HUES64 (cell line): Measurements from ENCODE around the gene CMC2. TPM values are rescaled to one million over a fixed set of nuclear protein-coding genes. Genes with fewer than 3 reads are reported as not detected.

Source experiments
- H3K27ac ChIP-seq: 2 replicates; pipeline ENCODE4 v1.7.0; 2013; ENCODE audit warnings: low read depth, low read length, inconsistent platforms
- H3K27me3 ChIP-seq: 2 replicates; pipeline ENCODE4 v1.6.1; 2013; ENCODE audit warnings: mild to moderate bottlenecking, low read length; ENCODE audit not compliant: insufficient read depth
- H3K36me3 ChIP-seq: 2 replicates; pipeline ENCODE4 v1.6.1; 2013; ENCODE audit warnings: mild to moderate bottlenecking, low read length; ENCODE audit not compliant: insufficient read depth
- H3K4me1 ChIP-seq: 2 replicates; pipeline ENCODE4 v1.6.1; 2013; ENCODE audit warnings: mild to moderate bottlenecking, low read length, moderate library complexity; ENCODE audit not compliant: insufficient read depth
- H3K4me3 ChIP-seq: 2 replicates; pipeline ENCODE4 v1.5.1; 2013; ENCODE audit warnings: mild to moderate bottlenecking, low read length, moderate library complexity
- H3K9ac ChIP-seq: 2 replicates; pipeline ENCODE4 v1.6.1; 2013; ENCODE audit warnings: mild to moderate bottlenecking, low read depth, low read length
- H3K9me3 ChIP-seq: 2 replicates; pipeline ENCODE4 v1.6.1; 2013; ENCODE audit warnings: low read depth, low read length; ENCODE audit not compliant: insufficient read depth
- WGBS: fragments of 150-250, 120-280 bp; methylation state at CpG from one replicate; pipeline ENCODE4 v1.1.7; 2013; ENCODE audit warnings: missing lambda C conversion rate; 5-methylcytosine and 5-hydroxymethylcytosine counted together
- polyA plus RNA-seq, 2 experiments: library from polyadenylated mRNA; stranded (reverse); fragments of 50-300 nt; gene quantifications; one replicate each; pipeline ENCODE4 v1.2.3, GENCODE V29; 2013

CMC2 gene
- polyA plus RNA-seq (2013, experiment 1 of 2): 88.4 TPM
- polyA plus RNA-seq (2013, experiment 2 of 2): 98.6 TPM

- Histone ChIP-seq H3K4me3 (peak within 1 kb of the TSS; percentile 78), H3K9ac (peak within 1 kb of the TSS; percentile 100), H3K9me3 (no peaks in the 10 kb centered on the region), H3K36me3 (peaks cover 27% of the 10 kb centered on the region), H3K4me1 (peaks cover 14% of the 10 kb centered on the region), H3K27ac (peak within 1 kb of the TSS; percentile 92), H3K27me3 (no peaks in the 10 kb centered on the region)
- under 1% methylated on average over 75 of the region's 75 CpGs for WGBS
Observed at GRCh38 chr16:81006813-81007695, at the start of gene CMC2, which contains the start of gene CENPN. CMC2 (minus strand) TSS chr16:81006885; CDS start chr16:80997394, 9,491 bp downstream. CENPN (plus strand) TSS chr16:81007214; CDS start chr16:81011940, 4,726 bp downstream.

GRCh38 chr16:81053761-81054160, 47.1 kb upstream of the CMC2 start:
- no peaks in the 10 kb centered on the region for H3K27me3 ChIP-seq
- H3K9ac ChIP-seq: no peak overlapping the region
- WGBS: 93% methylated on average over 10 of the region's 11 CpGs
- no peak overlapping the region for H3K4me3 ChIP-seq
- H3K9me3 ChIP-seq: peaks cover 6% of the 10 kb centered on the region; the same call in 1 of the 2 replicates
- no peaks in the 10 kb centered on the region for H3K36me3 ChIP-seq
- no peak overlapping the region for H3K27ac ChIP-seq
- no peaks in the 10 kb centered on the region for H3K4me1 ChIP-seq

- H3K4me3 ChIP-seq: no peak overlapping the region
- no peaks in the 10 kb centered on the region for H3K9me3 ChIP-seq
- H3K27me3 ChIP-seq: no peaks in the 10 kb centered on the region
- H3K36me3 ChIP-seq: peaks cover 81% of the 10 kb centered on the region
- no peak overlapping the region for H3K27ac ChIP-seq
- no peak overlapping the region for H3K9ac ChIP-seq
- 94% methylated on average over 2 of the region's 2 CpGs for WGBS
- no peaks in the 10 kb centered on the region; the same call in 1 of the 2 replicates for H3K4me1 ChIP-seq
Observed at GRCh38 chr16:81042821-81043220, 36.1 kb upstream of the CMC2 start.

- H3K27ac ChIP-seq: no peak overlapping the region
- no peaks in the 10 kb centered on the region; the same call in 1 of the 2 replicates for H3K4me1 ChIP-seq
- 94% methylated on average over 4 of the region's 4 CpGs for WGBS
- no peaks in the 10 kb centered on the region for H3K27me3 ChIP-seq
- H3K36me3 ChIP-seq: peaks cover 85% of the 10 kb centered on the region
- H3K9ac ChIP-seq: no peak overlapping the region
- no peak overlapping the region for H3K4me3 ChIP-seq
- no peaks in the 10 kb centered on the region for H3K9me3 ChIP-seq
Observed at GRCh38 chr16:81041696-81042095, 35.0 kb upstream of the CMC2 start.

GRCh38 chr16:81040842-81041241, 34.2 kb upstream of the CMC2 start:
- no peak overlapping the region; the same call in 1 of the 2 replicates for H3K9ac ChIP-seq
- 82% methylated on average over 5 of the region's 5 CpGs for WGBS
- H3K4me3 ChIP-seq: no peak overlapping the region
- no peak overlapping the region; the same call in 1 of the 2 replicates for H3K27ac ChIP-seq
- H3K27me3 ChIP-seq: no peaks in the 10 kb centered on the region
- peaks cover 78% of the 10 kb centered on the region for H3K36me3 ChIP-seq
- no peaks in the 10 kb centered on the region for H3K9me3 ChIP-seq
- no peaks in the 10 kb centered on the region; the same call in 1 of the 2 replicates for H3K4me1 ChIP-seq

GRCh38 chr16:81040131-81040530, 33.4 kb upstream of the CMC2 start:
- H3K36me3 ChIP-seq: peaks cover 71% of the 10 kb centered on the region
- no peaks in the 10 kb centered on the region for H3K9me3 ChIP-seq
- H3K4me1 ChIP-seq: no peaks in the 10 kb centered on the region; the same call in 1 of the 2 replicates
- H3K4me3 ChIP-seq: no peak overlapping the region
- H3K9ac ChIP-seq: no peak overlapping the region
- H3K27ac ChIP-seq: no peak overlapping the region
- WGBS: 100% methylated on average over 2 of the region's 2 CpGs
- H3K27me3 ChIP-seq: no peaks in the 10 kb centered on the region

- Histone ChIP-seq H3K9ac (peak overlapping the region; percentile 95), H3K27me3 (no peaks in the 10 kb centered on the region), H3K9me3 (peaks cover 4% of the 10 kb centered on the region; the same call in 1 of the 2 replicates), H3K4me3 (peak overlapping the region; percentile 89), H3K36me3 (peaks cover 41% of the 10 kb centered on the region), H3K27ac (no peak overlapping the region), H3K4me1 (no peaks in the 10 kb centered on the region; the same call in 1 of the 2 replicates)
- WGBS: 35% methylated on average over 10 of the region's 10 CpGs
Observed at GRCh38 chr16:81036751-81037350, 30.2 kb upstream of the CMC2 start.

GRCh38 chr16:81035975-81036750, 29.5 kb upstream of the CMC2 start:
- H3K9me3 ChIP-seq: peaks cover 4% of the 10 kb centered on the region; the same call in 1 of the 2 replicates
- no peaks in the 10 kb centered on the region for H3K27me3 ChIP-seq
- H3K9ac ChIP-seq: peak overlapping the region; percentile 95
- WGBS: under 1% methylated on average over 80 of the region's 80 CpGs
- no peaks in the 10 kb centered on the region; the same call in 1 of the 2 replicates for H3K4me1 ChIP-seq
- peak overlapping the region; percentile 89 for H3K4me3 ChIP-seq
- peak overlapping the region; percentile 54; the same call in 1 of the 2 replicates for H3K27ac ChIP-seq
- H3K36me3 ChIP-seq: peaks cover 37% of the 10 kb centered on the region

- WGBS: 9% methylated on average over 54 of the region's 54 CpGs
Observed at GRCh38 chr16:81035398-81035974, 28.8 kb upstream of the CMC2 start, which contains the start of gene ATMIN. ATMIN (plus strand) TSS chr16:81035842; CDS start chr16:81035871, 29 bp downstream.

GRCh38 chr16:81029930-81030604, 23.4 kb upstream of the CMC2 start:
- no peak overlapping the region for H3K27ac ChIP-seq
- H3K27me3 ChIP-seq: no peaks in the 10 kb centered on the region
- H3K4me1 ChIP-seq: no peaks in the 10 kb centered on the region
- WGBS: 96% methylated on average over 11 of the region's 11 CpGs
- H3K36me3 ChIP-seq: peaks cover 54% of the 10 kb centered on the region
- H3K4me3 ChIP-seq: no peak overlapping the region
- peaks cover 4% of the 10 kb centered on the region; the same call in 1 of the 2 replicates for H3K9me3 ChIP-seq
- no peak overlapping the region for H3K9ac ChIP-seq

More at GRCh38 chr16:81035398-81035974, 28.8 kb upstream of the CMC2 start, which contains the start of gene ATMIN:
- Histone ChIP-seq H3K4me1 (no peaks in the 10 kb centered on the region; the same call in 1 of the 2 replicates), H3K36me3 (peaks cover 32% of the 10 kb centered on the region), H3K27me3 (no peaks in the 10 kb centered on the region), H3K9ac (peak within 1 kb of the TSS; percentile 95), H3K4me3 (peak within 1 kb of the TSS; percentile 89), H3K9me3 (peaks cover 4% of the 10 kb centered on the region; the same call in 1 of the 2 replicates), H3K27ac (peak within 1 kb of the TSS; percentile 54; the same call in 1 of the 2 replicates)
